Cerebellar cortex (tissue), 1 donor: ENCODE data around the gene WARS2.

ENCODE experiments used
- DNase-seq: peaks from one replicate; pipeline ENCODE4 v3.0.0-alpha.2; 2015; ENCODE audit warnings: low spot score

WARS2 gene

DNA sequence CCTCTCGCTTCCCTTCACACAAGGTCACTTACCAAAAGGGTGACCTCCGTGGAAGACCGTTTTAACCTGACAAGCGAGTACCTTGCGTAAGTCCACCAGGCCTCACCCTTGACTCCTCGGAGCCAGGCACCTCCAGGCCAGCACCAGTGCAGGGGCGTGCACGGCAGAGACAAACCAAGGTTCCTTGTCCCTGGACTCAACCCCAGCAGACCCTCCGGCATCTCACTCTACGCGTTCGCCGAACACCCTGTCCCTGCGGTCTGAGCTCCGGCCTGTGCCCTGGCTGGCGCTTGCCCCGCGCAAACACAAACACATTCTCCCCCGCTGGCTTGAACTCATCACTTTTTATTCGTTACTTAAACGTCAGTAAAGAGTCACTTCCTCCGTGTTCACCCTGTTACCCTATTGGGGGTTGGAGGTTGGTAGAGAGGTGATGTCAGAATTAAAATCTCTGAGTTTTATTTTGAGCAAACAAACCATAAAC, 156.9 kb downstream of the WARS2 start:
- DNase-seq, result no peak

- no peak for DNase-seq
Measured at GRCh38 chr1:118982821-118983557, 157.5 kb downstream of the WARS2 start.

DNA sequence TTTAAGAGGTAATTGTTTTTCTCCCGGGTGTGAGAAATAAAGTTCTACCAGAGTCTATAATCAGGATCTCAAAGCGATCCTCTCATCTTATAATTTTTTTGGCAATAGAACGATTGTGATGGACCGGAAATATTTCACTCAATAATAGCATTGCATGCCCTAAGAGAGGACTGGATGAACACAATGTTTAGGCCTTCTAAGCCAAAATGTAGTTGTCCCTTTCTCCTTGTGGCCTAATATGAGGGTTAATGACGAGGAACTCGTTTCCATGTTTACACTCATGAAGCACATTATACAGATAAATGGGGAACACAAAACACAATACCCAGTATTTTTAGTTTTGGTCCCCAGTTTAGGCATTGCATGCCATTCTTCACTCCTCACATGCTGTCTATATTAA, 158.2 kb downstream of the WARS2 start:
- DNase-seq, result no peak

- DNase-seq, result no peak
Measured at GRCh38 chr1:118981436-118981835, 159.0 kb downstream of the WARS2 start.
